OCI-LY3 (cell line): ENCODE measurements around the gene ARHGEF2.

ENCODE experiments used
- H2AFZ ChIP-seq: fragments of 200-600, 300-600 bp; shearing (Covaris generic); 2 replicates; pipeline ENCODE4 v1.6.0; 2014; ENCODE audit warnings: antibody characterized with exemption, low read depth, low read length
- H3K27ac ChIP-seq: fragments of 200-600, 300-600 bp; sonication (generic); 2 replicates; pipeline ENCODE4 v1.5.1; 2014; ENCODE audit warnings: mild to moderate bottlenecking, low read length, moderate library complexity, mixed read lengths
- H3K27me3 ChIP-seq: fragments of 200-600, 300-600 bp; sonication (generic); 2 replicates; pipeline ENCODE4 v1.6.1; 2014; ENCODE audit warnings: low read depth, low read length, mixed read lengths
- H3K36me3 ChIP-seq: fragments of 200-600, 300-600 bp; sonication (generic); replicated peaks from 2 replicates; pipeline ENCODE3; 2014; ENCODE audit warnings: low read depth, low read length, mixed read lengths
- H3K4me1 ChIP-seq: fragments of 300-600, 200-600 bp; sonication (generic); 2 replicates; pipeline ENCODE4 v1.6.1; 2014; ENCODE audit warnings: low read length, mixed read lengths
- H3K4me2 ChIP-seq: fragments of 200-600, 300-600 bp; sonication (generic); 2 replicates; pipeline ENCODE4 v1.6.1; 2014; ENCODE audit warnings: low read length, mixed read lengths
- H3K4me3 ChIP-seq: fragments of 300-600, 200-600 bp; sonication (generic); 2 replicates; pipeline ENCODE4 v1.5.1; 2014; ENCODE audit warnings: antibody characterized with exemption, mild to moderate bottlenecking, low read length, moderate library complexity
- H3K79me2 ChIP-seq: fragments of 300-600, 200-600 bp; shearing (Covaris generic); 2 replicates; pipeline ENCODE4 v1.6.1; 2014; ENCODE audit warnings: mild to moderate bottlenecking, low read length, mixed read lengths
- H3K9ac ChIP-seq: fragments of 300-600, 200-600 bp; shearing (Covaris generic); 2 replicates; pipeline ENCODE4 v1.6.0; 2014; ENCODE audit warnings: mild to moderate bottlenecking, low read length, moderate library complexity
- H3K9me3 ChIP-seq: fragments of 200-600, 300-600 bp; shearing (Covaris generic); 2 replicates; pipeline ENCODE4 v1.6.1; 2014; ENCODE audit warnings: low read length, mixed read lengths; ENCODE audit not compliant: insufficient read depth
- H4K20me1 ChIP-seq: fragments of 200-600, 300-600 bp; sonication (generic); 2 replicates; pipeline ENCODE4 v1.6.1; 2016; ENCODE audit warnings: low read length, mixed read lengths; ENCODE audit not compliant: insufficient read depth
- CTCF ChIP-seq: fragments of 200-600, 300-600 bp; sonication (generic); IDR thresholded peaks from 2 replicates; pipeline ENCODE4 v1.5.1; 2014; ENCODE audit warnings: antibody characterized with exemption, low read length, low read depth
- EZH2phosphoT487 ChIP-seq: fragments of 200-600 bp; shearing (Covaris generic); IDR thresholded peaks from 2 replicates; pipeline ENCODE4 v1.6.1; 2018; ENCODE audit warnings: antibody characterized with exemption, mixed run types, low read depth

ARHGEF2 gene

GRCh38 chr1:155979597-155980343 is 1.4 kb upstream of the ARHGEF2 start:
- H3K27ac ChIP-seq = peak overlapping the region; percentile 89
- H3K36me3 ChIP-seq = peaks cover 31% of the 10 kb centered on the region
- H3K4me3 ChIP-seq = peak overlapping the region; percentile 95
- peaks cover 57% of the 10 kb centered on the region for H3K4me1 ChIP-seq
- peaks cover 72% of the 10 kb centered on the region for H3K79me2 ChIP-seq
- no peaks in the 10 kb centered on the region for H3K27me3 ChIP-seq
- peak overlapping the region; percentile 95 for H3K4me2 ChIP-seq
- no peaks in the 10 kb centered on the region for H3K9me3 ChIP-seq
- no peak overlapping the region for H2AFZ ChIP-seq
- TF ChIP-seq CTCF (no peak), EZH2phosphoT487 (no peak)
- H4K20me1 ChIP-seq = peaks cover 28% of the 10 kb centered on the region
- peak overlapping the region; percentile 100 for H3K9ac ChIP-seq

GRCh38 chr1:155978973-155979429 is 654 bp upstream of the ARHGEF2 start:
- Histone ChIP-seq H2AFZ (no peak overlapping the region), H3K36me3 (peaks cover 38% of the 10 kb centered on the region), H3K4me1 (peaks cover 62% of the 10 kb centered on the region), H3K4me3 (peak overlapping the region; percentile 95), H4K20me1 (peaks cover 36% of the 10 kb centered on the region), H3K27me3 (no peaks in the 10 kb centered on the region), H3K79me2 (peaks cover 80% of the 10 kb centered on the region), H3K9ac (peak overlapping the region; percentile 100), H3K9me3 (no peaks in the 10 kb centered on the region), H3K4me2 (peak overlapping the region; percentile 95), H3K27ac (peak overlapping the region; percentile 89)
- TF ChIP-seq CTCF = no peak
- no peak for TF ChIP-seq EZH2phosphoT487

GRCh38 chr1:155977690-155978324 is 540 bp downstream of the ARHGEF2 start:
- no peaks in the 10 kb centered on the region for H3K27me3 ChIP-seq
- H2AFZ ChIP-seq = no peak overlapping the region
- H3K4me2 ChIP-seq = peak overlapping the region; percentile 95
- peak overlapping the region; percentile 95 for H3K4me3 ChIP-seq
- peaks cover 92% of the 10 kb centered on the region for H3K79me2 ChIP-seq
- H3K27ac ChIP-seq = peak overlapping the region; percentile 89
- peaks cover 38% of the 10 kb centered on the region for H3K36me3 ChIP-seq
- H3K4me1 ChIP-seq = peaks cover 57% of the 10 kb centered on the region
- no peaks in the 10 kb centered on the region for H3K9me3 ChIP-seq
- TF ChIP-seq CTCF (no peak), EZH2phosphoT487 (no peak)
- H3K9ac ChIP-seq = peak overlapping the region; percentile 100
- peaks cover 47% of the 10 kb centered on the region for H4K20me1 ChIP-seq

GRCh38 chr1:155976913-155977689 is 1.2 kb downstream of the ARHGEF2 start:
- Histone ChIP-seq H3K9me3 (no peaks in the 10 kb centered on the region), H3K27ac (peak overlapping the region; percentile 89), H3K36me3 (peaks cover 42% of the 10 kb centered on the region), H3K4me2 (peak overlapping the region; percentile 95), H4K20me1 (peaks cover 54% of the 10 kb centered on the region), H2AFZ (no peak overlapping the region), H3K4me1 (peaks cover 63% of the 10 kb centered on the region), H3K4me3 (peak overlapping the region; percentile 95), H3K9ac (peak overlapping the region; percentile 100), H3K79me2 (peaks cover 99% of the 10 kb centered on the region), H3K27me3 (no peaks in the 10 kb centered on the region)
- TF ChIP-seq CTCF = no peak
- no peak for TF ChIP-seq EZH2phosphoT487
